PFSK-1 (cell line): Measurements from ENCODE around the gene OPCML.

Source experiments
- FOXP2 ChIP-seq: optimal IDR thresholded peaks from 2 replicates; pipeline ENCODE3; 2011; ENCODE audit warnings: borderline replicate concordance, control low read depth, inconsistent platforms; ENCODE audit not compliant: insufficient read depth; ENCODE audit errors: extremely low read length, extremely low read depth
- POLR2AphosphoS5 ChIP-seq: IDR thresholded peaks from 2 replicates; pipeline ENCODE4 v1.6.1; 2012; ENCODE audit warnings: low read depth, mild to moderate bottlenecking, control low read depth, low read length, moderate library complexity
- SIN3A ChIP-seq: IDR thresholded peaks from 2 replicates; pipeline ENCODE4 v1.6.1; 2012; ENCODE audit warnings: mild to moderate bottlenecking, low read length, moderate library complexity, borderline replicate concordance; ENCODE audit not compliant: insufficient read depth
- TAF1 ChIP-seq: IDR thresholded peaks from 2 replicates; pipeline ENCODE4 v1.6.1; 2012; ENCODE audit warnings: low read length, control low read depth, borderline replicate concordance; ENCODE audit not compliant: insufficient read depth
- TF ChIP-seq, protein P1 (sequence below), 2 experiments: IDR thresholded peaks; 2 replicates each; pipeline versions ENCODE4 v1.6.1 to v1.8.0; 2011 to 2012; ENCODE audit warnings: low read depth in 2 of 2, low read length in 2 of 2, control low read depth in 1 of 2, inconsistent platforms in 1 of 2, mild to moderate bottlenecking in 1 of 2, moderate library complexity in 1 of 2; ENCODE audit not compliant: insufficient read depth in 1 of 2

The OPCML gene

DNA sequence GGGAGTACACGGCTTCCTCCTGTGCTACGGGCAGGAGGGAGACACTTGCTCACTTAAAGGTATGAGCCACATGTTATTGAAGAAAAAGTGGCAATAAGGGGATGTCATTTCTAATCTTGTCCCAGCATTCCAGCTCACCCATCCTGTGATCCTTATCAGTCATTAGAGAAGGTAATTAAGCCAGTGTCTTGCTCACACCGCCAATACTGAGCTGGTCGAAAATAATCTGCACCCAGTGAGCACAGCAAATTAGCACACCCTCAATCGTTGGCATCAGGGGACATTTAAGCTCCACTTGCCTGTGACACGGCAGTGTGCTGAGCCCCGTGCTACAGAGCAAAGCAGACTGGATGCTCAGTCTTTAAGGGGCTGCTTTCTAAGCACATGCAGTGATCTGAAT, 510.7 kb downstream of the OPCML start:
- TF ChIP-seq FOXP2 = no peak
- no peak for TF ChIP-seq TAF1
- TF ChIP-seq SIN3A = no peak
- TF ChIP-seq, protein P1, sequence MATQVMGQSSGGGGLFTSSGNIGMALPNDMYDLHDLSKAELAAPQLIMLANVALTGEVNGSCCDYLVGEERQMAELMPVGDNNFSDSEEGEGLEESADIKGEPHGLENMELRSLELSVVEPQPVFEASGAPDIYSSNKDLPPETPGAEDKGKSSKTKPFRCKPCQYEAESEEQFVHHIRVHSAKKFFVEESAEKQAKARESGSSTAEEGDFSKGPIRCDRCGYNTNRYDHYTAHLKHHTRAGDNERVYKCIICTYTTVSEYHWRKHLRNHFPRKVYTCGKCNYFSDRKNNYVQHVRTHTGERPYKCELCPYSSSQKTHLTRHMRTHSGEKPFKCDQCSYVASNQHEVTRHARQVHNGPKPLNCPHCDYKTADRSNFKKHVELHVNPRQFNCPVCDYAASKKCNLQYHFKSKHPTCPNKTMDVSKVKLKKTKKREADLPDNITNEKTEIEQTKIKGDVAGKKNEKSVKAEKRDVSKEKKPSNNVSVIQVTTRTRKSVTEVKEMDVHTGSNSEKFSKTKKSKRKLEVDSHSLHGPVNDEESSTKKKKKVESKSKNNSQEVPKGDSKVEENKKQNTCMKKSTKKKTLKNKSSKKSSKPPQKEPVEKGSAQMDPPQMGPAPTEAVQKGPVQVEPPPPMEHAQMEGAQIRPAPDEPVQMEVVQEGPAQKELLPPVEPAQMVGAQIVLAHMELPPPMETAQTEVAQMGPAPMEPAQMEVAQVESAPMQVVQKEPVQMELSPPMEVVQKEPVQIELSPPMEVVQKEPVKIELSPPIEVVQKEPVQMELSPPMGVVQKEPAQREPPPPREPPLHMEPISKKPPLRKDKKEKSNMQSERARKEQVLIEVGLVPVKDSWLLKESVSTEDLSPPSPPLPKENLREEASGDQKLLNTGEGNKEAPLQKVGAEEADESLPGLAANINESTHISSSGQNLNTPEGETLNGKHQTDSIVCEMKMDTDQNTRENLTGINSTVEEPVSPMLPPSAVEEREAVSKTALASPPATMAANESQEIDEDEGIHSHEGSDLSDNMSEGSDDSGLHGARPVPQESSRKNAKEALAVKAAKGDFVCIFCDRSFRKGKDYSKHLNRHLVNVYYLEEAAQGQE (IDR thresholded peaks at IDR 0.05; ENCODE audit: insufficient read depth in 1 of 2, low read depth in 2 of 2, low read length in 2 of 2) = no peak
- no peak for TF ChIP-seq POLR2AphosphoS5

DNA sequence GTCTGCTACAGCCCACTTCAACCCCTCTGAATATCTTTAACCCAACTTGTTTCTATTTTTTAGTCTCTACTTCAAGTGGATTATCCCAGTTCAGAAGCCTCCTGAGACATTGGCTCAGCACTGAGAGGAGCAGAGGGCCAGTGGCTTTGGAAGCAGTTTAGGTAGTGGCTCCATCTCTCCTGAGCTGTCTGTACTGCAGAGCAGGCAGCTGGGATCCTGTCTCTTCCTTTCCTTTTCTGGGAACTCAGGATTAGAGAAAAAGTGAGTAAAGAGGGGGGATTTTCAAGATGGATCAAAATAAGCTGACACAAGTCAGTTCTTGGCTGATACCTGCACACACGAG, 512.0 kb downstream of the OPCML start:
- TF ChIP-seq FOXP2 (no peak), SIN3A (no peak), POLR2AphosphoS5 (no peak), TAF1 (no peak)
- TF ChIP-seq, protein P1 (IDR thresholded peaks at IDR 0.05; ENCODE audit: insufficient read depth in 1 of 2, low read depth in 2 of 2, low read length in 2 of 2) = no peak

DNA sequence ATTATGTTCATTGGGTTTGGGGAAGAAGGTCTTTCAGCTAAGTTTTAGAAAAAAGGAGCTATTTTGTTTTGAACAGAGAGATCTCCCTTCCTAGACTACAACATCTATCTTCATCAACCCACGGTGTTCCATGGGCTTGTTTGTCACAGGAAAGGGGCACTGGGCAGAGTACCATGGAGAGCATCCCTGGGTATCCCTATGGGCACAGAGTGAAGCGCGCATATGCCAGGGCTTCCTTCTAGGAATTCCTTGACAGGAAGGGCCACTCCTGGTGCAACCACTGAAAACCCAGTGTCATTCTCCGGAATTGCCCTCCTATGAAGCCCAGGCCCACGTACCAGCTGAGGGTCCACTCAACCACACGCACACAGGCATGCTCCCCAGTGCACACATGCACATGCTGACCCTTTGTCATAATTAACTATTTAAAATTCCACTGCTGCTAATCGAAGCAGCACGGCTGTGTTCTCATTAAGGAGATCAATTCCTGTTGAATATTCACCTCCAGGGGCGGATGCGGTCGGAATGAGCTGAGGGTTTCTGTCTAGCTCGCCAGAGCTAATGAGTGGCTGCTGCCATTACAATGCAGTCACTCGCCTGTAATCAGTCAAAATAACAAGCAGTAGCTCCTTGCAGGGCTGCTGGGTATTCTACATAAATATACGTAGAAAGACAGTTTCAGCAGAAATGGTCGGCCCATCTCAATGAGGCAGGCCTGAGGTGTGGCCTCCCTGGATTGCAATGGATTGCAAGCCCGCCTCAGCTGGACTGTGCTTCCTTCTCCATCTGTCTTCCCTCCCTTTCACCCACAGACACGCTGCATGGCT, 512.5 kb downstream of the OPCML start:
- no peak for TF ChIP-seq FOXP2
- no peak for TF ChIP-seq TAF1
- TF ChIP-seq, protein P1 (IDR thresholded peaks at IDR 0.05; ENCODE audit: insufficient read depth in 1 of 2, low read depth in 2 of 2, low read length in 2 of 2) = peak in 1 of 2 experiments; percentile 80; a peak in 2 of 4 replicates
- TF ChIP-seq SIN3A = no peak
- no peak for TF ChIP-seq POLR2AphosphoS5

DNA sequence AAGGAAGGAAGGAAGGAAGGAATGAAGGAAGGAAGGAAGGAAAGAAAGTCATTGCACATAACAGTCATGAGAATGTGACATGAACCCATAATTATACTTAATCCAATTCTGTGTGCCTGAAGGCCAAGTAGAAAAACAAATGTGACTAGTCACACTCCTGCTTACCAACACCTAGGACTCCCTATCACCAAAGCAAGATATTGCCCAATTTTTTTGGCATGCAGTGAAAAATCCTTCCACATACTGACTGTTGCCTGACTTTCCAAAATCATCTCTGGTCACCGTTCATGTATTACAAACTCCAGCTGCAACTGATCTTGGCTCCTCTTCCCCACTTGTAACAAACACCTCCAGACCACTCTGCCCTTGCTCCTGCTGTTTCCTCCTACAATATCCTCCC, 516.8 kb downstream of the OPCML start:
- TF ChIP-seq POLR2AphosphoS5 (no peak), FOXP2 (no peak), SIN3A (no peak)
- TF ChIP-seq, protein P1 (IDR thresholded peaks at IDR 0.05; ENCODE audit: insufficient read depth in 1 of 2, low read depth in 2 of 2, low read length in 2 of 2) = no peak
